ENCODE measurements around the gene MAP3K7CL.

Gene MAP3K7CL

GRCh38 chr21:29130270-29130969 lies at the start of gene MAP3K7CL:
Gene MAP3K7CL, plus strand, starts transcription at chr21:29130644. Its CDS starts 2,701 bp downstream, at chr21:29133345.
- H3K4me3 ChIP-seq (replicated peaks; ENCODE audit: low read depth, low read length): peak within 1 kb of the TSS; percentile 2
- TF ChIP-seq, protein P1, sequence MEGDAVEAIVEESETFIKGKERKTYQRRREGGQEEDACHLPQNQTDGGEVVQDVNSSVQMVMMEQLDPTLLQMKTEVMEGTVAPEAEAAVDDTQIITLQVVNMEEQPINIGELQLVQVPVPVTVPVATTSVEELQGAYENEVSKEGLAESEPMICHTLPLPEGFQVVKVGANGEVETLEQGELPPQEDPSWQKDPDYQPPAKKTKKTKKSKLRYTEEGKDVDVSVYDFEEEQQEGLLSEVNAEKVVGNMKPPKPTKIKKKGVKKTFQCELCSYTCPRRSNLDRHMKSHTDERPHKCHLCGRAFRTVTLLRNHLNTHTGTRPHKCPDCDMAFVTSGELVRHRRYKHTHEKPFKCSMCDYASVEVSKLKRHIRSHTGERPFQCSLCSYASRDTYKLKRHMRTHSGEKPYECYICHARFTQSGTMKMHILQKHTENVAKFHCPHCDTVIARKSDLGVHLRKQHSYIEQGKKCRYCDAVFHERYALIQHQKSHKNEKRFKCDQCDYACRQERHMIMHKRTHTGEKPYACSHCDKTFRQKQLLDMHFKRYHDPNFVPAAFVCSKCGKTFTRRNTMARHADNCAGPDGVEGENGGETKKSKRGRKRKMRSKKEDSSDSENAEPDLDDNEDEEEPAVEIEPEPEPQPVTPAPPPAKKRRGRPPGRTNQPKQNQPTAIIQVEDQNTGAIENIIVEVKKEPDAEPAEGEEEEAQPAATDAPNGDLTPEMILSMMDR (IDR thresholded peaks at IDR 0.05; ENCODE audit: low read length, missing control alignments): no peak
- DNase-seq (ENCODE audit: low read depth): peak; percentile 97

- DNase-seq (ENCODE audit: low read depth): no peak
- H3K4me3 ChIP-seq (replicated peaks; ENCODE audit: low read depth, low read length): no peak overlapping the region
- TF ChIP-seq, protein P1 (IDR thresholded peaks at IDR 0.05; ENCODE audit: low read length, missing control alignments): no peak
These were observed 48.2 kb upstream of the MAP3K7CL start for GRCh38 chr21:29082046-29082815.

GRCh38 chr21:29083306-29083705 lies 47.1 kb upstream of the MAP3K7CL start:
- DNase-seq (ENCODE audit: low read depth): no peak
- TF ChIP-seq, protein P1 (IDR thresholded peaks at IDR 0.05; ENCODE audit: low read length, missing control alignments): no peak
- no peak overlapping the region for H3K4me3 ChIP-seq (replicated peaks; ENCODE audit: low read depth, low read length)

DNA sequence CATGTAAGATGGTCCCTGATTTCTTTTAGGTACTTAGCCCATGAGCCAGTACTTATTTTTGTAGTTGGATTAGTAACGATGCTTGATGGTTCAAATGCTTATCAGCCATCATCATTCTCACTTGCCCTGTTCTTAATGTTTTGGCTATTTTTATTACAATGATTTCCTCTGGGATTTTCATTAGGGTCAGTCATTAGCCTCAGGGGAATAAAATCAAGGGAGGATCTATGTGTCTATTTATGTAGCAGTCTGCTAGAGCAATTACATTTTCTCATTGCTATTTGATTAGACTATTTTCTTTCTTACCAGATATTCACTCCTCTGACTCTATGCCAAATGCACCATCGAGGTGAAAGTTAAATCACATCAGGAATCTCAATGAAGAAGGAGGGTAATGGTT lies 46.1 kb upstream of the MAP3K7CL start:
- TF ChIP-seq, protein P1 (IDR thresholded peaks at IDR 0.05; ENCODE audit: low read length, missing control alignments): no peak
- H3K4me3 ChIP-seq (replicated peaks; ENCODE audit: low read depth, low read length): no peak overlapping the region
- no peak for DNase-seq (ENCODE audit: low read depth)

GRCh38 chr21:29085106-29085752 lies 45.2 kb upstream of the MAP3K7CL start:
- TF ChIP-seq, protein P1 (IDR thresholded peaks at IDR 0.05; ENCODE audit: low read length, missing control alignments): no peak
- no peak for DNase-seq (ENCODE audit: low read depth)
- H3K4me3 ChIP-seq (replicated peaks; ENCODE audit: low read depth, low read length): no peak overlapping the region

DNA sequence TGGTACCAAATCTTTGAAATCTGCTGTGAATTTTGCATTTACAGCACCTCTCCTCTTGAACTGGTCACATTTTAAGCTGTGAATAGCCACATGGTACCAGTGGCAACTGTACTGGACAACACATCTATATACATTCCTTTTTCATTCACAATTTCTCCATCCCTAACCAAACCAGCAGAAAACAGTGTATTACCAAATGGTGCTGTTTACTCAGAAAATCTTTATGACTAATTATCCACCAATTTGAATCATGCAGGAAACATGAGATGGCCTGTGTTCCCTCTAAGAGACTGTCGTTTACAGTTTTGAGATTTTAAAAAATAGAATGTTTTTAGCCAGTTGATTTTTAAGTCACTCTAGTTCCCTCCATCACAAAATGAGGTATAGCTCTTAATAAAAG lies 39.4 kb upstream of the MAP3K7CL start:
- no peak overlapping the region for H3K4me3 ChIP-seq (replicated peaks; ENCODE audit: low read depth, low read length)
- peak; percentile 79 for DNase-seq (ENCODE audit: low read depth)
- TF ChIP-seq, protein P1 (IDR thresholded peaks at IDR 0.05; ENCODE audit: low read length, missing control alignments): no peak

Data from fibroblast of pulmonary artery (primary cell).